Activated naive CD4-positive, alpha-beta T cell treated with anti-CD3 and anti-CD28 coated beads, Interleukin-2, amount 10 ng/mL, durations not matched to agents 5 hours and 36 hours (primary cell): Measurements from ENCODE around the gene RAB3GAP1. TPM values are rescaled to one million over a fixed set of nuclear protein-coding genes. Genes with fewer than 3 reads are reported as not detected.

Experiments
- total RNA-seq, 2 experiments: library from RNA; stranded (reverse); gene quantifications; one replicate each; pipeline ENCODE4 v1.2.3, GENCODE V29; 2021

The RAB3GAP1 gene
- 10 to 100 TPM; 22.7 to 23.1 TPM for total RNA-seq

DNA sequence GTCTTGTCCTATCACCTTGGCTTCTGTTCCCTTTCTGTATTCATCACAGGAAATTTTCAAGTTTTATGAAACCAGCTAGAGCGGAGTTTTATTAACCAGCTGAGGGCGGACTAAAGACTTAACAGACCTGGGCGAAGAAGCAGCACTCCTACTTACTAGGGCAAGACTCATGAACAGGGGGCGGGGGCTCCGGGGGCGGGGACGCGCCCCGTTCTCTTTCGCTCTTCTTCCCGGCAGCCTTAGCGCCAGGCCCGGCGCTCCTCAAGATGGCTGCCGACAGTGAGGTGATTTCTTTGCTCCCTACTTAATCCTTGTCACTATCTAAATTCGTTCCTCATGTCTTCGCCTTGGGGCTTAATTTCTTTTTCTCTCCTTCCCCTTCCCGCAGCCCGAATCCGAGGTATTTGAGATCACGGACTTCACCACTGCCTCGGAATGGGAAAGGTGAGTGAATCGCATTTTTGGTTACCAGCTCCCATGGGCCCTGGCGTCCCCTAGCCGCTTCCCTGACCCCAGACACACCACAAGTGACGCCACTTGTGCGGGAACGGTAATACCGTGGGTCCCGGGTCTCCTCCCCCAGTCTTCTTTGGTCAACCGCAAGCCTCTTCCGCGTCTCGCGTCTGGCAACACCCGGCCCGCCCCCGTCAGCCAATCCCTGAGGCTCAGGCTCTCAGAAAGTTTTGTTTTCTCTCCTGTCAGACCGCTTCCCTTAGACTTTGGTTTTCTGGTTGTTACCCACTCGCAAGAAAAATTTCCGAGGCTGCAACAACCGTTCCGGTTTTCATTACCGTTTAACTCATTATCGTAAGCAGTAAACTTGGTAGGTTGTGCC is at the start of gene RAB3GAP1:
Gene RAB3GAP1, plus strand, starts transcription at position 251 of the 835 bp plus-strand sequence. Its CDS starts 16 bp downstream, at position 267.

DNA sequence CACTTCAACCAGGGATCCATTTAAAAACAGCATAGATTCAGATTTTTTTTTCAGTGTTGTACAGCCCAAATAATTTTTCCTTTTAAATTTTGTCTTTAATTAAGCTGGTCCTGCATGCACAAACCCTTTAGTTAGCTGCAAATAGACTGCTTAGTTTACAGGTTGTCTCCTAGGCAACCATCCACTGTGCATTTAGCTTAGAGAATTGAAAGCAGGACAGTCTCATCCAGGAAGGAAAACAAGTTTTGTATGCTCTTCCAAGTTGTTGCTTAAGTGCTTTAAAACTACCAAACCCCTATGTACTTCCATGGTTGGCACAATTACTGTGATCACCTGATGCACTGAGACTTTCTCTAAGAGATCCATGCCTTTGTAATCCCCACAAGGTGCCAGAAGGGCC is 4.8 kb upstream of the RAB3GAP1 start, which contains the start of gene MAP3K19:
Gene MAP3K19, minus strand, starts transcription at position 148 of the 400 bp plus-strand sequence. CDS start 22,800 bp downstream, outside the sequence.

Other genes starting within 250 kb of the RAB3GAP1 start
- not detected for gene ACMSD, start 213.7 kb upstream of the RAB3GAP1 start, total RNA-seq
- gene CCNT2, start 133.5 kb upstream of the RAB3GAP1 start, total RNA-seq = 10 to 100 TPM; 40.3 to 41.8 TPM
- not detected for gene MAP3K19, start 4.8 kb upstream of the RAB3GAP1 start, total RNA-seq